Suppressor macrophage treated with lipopolysaccharide for 1 hour (primary cell): ENCODE results near the gene TUG1.

Experiments
- DNase-seq, 3 donors: peaks; one replicate each; pipeline ENCODE4 v3.0.0-alpha.2; 2020 to 2022

The TUG1 gene

GRCh38 chr22:30947816-30948454 lies 21.1 kb upstream of the TUG1 start:
- DNase-seq = peak; percentile 34 to 62 (median 56)

DNA sequence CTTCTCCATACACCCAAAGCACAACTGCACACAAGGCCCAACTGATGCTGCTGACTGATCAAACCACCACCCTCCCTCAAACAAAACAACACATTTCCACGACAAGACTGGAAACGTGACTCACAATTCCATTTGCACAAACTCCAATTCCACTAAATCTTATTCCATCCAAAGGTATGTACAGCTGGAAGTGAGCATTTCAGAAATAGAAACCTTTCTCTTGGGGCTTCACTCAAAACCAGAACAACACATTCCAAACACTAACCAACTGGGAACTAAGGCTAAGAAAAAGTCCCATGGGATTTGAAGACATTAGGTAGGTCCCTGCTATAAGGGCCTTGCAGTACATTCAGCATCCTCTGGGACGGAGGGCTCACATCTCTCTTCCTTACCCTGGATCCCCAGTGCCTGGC lies 20.1 kb upstream of the TUG1 start:
- DNase-seq = no peak

GRCh38 chr22:30949934-30950660 lies 19.0 kb upstream of the TUG1 start:
- peak in 1 of 3 donors; percentile 7 for DNase-seq

DNA sequence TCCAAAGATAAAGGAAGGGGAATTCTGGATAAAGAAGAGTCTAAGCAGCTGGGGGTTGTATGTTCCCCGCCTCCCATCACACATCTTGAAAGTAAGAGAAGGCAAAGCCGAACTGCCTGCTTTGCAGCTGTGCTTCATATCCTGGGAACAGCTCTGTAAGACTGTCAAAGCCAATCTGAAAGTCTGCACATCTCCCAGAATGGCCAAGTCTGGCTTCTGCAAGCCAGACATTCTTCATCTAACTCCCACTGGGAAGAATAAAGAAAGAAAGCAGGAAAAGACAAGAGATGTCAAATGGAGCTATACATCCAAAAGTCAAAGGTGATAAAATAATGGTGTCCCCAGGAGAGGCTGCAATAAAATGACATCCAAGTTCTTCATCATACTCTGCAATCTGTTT lies 15.9 kb upstream of the TUG1 start:
- DNase-seq = no peak

- DNase-seq = no peak
Measured at GRCh38 chr22:30955153-30955552, 13.9 kb upstream of the TUG1 start.

- DNase-seq = no peak
Measured at GRCh38 chr22:30964858-30965257, 4.2 kb upstream of the TUG1 start.

GRCh38 chr22:30968015-30968923 lies 796 bp upstream of the TUG1 start, which contains the start of gene MORC2:
TSS of gene MORC2 (minus strand) at chr22:30968774. CDS start at chr22:30967889, 885 bp downstream.
- peak in 1 of 3 donors; percentile 47 for DNase-seq

GRCh38 chr22:30969532-30970355 lies 679 bp downstream of the TUG1 start:
- peak in 2 of 3 donors; percentile 19 to 80 for DNase-seq

GRCh38 chr22:30970356-30970746 lies 1.3 kb downstream of the TUG1 start:
- DNase-seq = no peak

DNA sequence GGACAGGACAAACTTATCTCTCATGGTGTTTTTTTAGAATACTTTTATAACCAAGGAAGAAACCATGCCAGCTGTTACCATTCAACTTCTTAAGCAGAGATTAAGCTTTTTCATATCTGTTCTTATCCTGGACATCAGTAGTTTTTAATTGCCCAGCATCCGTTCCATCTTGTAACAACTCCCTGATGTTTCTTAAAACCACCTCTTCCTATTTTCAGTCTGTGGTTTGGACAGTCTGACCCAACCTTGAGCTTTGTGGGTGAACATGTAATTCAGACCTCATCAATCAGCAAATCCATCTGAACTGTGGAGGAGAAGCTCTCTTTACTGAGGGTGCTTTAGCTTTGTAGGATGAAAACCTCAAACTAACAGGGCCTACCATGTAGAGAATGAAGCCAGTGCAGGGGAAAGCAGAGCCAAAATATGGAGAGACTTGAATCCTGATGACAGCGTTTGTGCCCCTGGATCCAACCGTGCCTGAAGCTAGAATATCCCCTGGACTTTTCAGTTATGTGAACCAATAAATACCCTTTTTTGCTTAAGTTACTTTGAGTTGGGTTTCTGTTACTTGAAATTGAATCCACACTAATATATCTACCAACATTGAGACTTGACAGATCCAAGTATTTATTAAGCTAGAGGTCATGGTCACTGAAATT lies 9.4 kb downstream of the TUG1 start:
- DNase-seq = no peak

- DNase-seq = no peak
Measured at GRCh38 chr22:30979932-30980331, 10.9 kb downstream of the TUG1 start.

DNA sequence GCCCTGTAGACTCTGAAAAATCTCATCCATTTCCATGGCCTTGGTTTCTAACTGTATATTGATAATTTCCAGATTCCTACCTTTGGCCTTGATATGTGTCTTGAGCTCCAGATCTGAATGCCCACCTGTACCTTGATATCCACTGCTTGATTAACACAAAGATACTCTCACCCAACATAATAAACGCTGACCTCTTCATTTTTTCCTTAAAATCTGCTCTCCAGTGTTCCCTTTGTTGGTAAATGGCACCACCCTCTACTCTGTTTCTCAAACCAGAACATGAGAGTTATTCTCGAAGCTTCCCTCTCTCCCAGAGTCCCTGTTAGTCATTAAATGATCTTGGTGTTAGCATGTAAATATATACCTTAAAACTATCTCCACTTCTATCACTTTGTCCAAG lies 13.4 kb downstream of the TUG1 start:
- no peak for DNase-seq

DNA sequence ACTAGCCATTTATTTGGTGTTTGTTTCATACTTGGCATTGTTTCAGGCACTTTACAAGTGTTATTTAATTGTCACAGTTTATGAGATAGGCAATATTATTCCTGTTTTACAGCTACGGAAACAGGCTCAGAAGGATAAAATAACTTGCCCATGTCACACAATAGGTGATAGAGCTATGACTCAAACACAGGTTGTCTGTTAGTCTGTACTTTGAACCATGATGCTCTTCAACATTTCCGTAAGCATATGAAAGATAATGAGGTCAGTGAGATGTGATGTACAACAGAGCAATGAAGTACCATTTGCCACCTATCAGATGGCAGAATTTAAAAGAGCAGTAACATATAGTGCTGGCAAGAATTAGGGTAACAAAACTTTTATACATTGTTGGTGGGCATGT lies 15.3 kb downstream of the TUG1 start:
- no peak for DNase-seq

GRCh38 chr22:30985561-30986208 lies 16.6 kb downstream of the TUG1 start:
- DNase-seq = no peak

- peak; percentile 49 to 69 (median 68) for DNase-seq
Measured at GRCh38 chr22:30989474-30989873, 20.4 kb downstream of the TUG1 start.

DNA sequence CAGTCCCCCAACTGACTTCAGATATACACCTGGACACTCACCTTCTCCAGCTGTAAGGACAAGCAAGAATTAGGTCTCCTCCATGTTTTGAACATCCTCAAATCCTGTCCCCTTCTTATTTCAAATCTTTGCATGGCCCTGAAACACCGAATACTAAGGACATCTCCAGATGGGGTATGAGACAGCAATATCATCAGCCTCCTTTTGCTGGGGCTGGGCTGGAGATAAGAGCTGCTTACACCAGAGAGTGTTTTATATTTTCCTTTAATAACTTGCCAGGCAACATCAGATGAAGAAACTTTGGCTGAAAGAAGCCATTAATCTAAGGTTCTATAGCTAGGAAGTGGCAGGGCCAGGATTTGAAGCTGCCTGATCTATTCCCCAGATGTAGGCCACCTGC lies 21.6 kb downstream of the TUG1 start:
- no peak for DNase-seq

GRCh38 chr22:30992565-30992964 lies 23.5 kb downstream of the TUG1 start:
- no peak for DNase-seq

GRCh38 chr22:30994960-30995359 lies 25.9 kb downstream of the TUG1 start:
- no peak for DNase-seq

GRCh38 chr22:30996462-30996861 lies 27.4 kb downstream of the TUG1 start:
- peak; percentile 28 to 51 (median 50) for DNase-seq

DNA sequence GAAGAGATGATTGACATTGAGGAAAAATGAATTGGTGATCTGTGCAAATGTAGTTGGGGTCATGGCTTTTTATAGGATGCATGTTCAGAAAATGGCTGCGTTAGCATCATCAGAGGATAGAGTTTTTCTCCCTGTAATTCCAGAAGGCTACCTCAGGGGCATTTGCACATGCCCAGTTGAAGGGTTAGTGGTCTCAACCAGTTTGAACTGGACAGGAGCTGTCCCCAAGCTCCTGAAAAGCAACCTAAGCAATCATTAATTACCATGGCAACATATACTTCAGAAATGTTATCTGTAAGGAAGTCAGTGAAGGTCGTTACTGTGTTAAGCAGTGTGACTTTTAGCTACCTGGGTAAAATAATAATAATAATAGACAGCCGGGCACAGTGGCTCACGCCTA lies 29.3 kb downstream of the TUG1 start:
- DNase-seq = no peak

- no peak for DNase-seq
Measured at GRCh38 chr22:31001124-31001770, 32.2 kb downstream of the TUG1 start.
